NK-92 treated with Interleukin-12 subunit alpha and Interleukin-12 subunit beta, amount 100 ng/mL, for 24 hours (cell line): Measurements from ENCODE around the gene ANK2.
A peak's percentile ranks its signal among the peaks of the same experiment; 100 is the strongest.

Source experiments
- DNase-seq: peaks from one replicate; lab custom pipeline; 2025; lab: John Stamatoyannopoulos, UW

The ANK2 gene

GRCh38 chr4:113344100-113344499 is 294.6 kb downstream of the ANK2 start:
- DNase-seq: no peak

- DNase-seq: no peak
Measured at GRCh38 chr4:113347245-113347644, 297.8 kb downstream of the ANK2 start.

- DNase-seq: no peak
Measured at GRCh38 chr4:113349430-113349829, 300.0 kb downstream of the ANK2 start.

GRCh38 chr4:113350576-113350975 is 301.1 kb downstream of the ANK2 start:
- no peak for DNase-seq

- peak; percentile 45 for DNase-seq
Measured at GRCh38 chr4:113355550-113356371, 306.3 kb downstream of the ANK2 start.

DNA sequence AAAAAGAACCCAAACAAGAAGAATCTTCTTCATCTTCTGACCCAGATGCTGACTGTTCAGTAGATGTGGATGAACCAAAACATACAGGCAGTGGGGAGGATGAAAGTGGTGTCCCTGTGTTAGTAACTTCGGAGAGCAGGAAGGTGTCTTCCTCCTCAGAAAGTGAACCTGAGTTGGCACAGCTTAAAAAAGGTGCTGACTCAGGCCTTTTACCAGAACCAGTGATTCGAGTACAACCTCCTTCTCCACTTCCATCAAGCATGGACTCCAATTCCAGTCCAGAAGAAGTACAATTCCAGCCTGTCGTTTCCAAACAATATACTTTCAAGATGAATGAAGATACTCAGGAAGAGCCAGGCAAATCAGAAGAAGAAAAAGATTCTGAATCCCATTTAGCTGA is 307.0 kb downstream of the ANK2 start:
- DNase-seq: no peak

- no peak for DNase-seq
Measured at GRCh38 chr4:113358784-113359183, 309.3 kb downstream of the ANK2 start.

DNA sequence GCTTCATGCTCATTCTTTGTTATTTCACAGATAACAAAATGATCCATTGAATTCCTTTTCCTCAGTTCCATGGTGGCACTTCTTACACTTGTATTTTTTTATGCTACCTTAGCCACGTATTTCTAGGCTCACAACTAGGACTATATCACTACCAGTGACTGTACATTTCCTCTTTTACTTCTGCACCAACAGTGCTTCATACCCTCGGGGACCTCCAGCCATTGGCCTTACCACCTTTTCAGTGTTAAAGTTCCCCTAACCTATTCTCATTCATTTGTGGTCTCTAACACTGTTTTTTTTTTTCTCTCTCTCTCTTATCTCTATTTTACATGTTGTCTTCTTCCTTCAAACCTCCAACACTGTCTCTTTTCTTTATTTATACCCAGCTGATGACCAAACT is 315.9 kb downstream of the ANK2 start:
- no peak for DNase-seq

- DNase-seq: no peak
Measured at GRCh38 chr4:113368056-113368455, 318.6 kb downstream of the ANK2 start.

- no peak for DNase-seq
Measured at GRCh38 chr4:113371111-113371510, 321.7 kb downstream of the ANK2 start.

- DNase-seq: no peak
Measured at GRCh38 chr4:113375964-113376666, 326.7 kb downstream of the ANK2 start.

DNA sequence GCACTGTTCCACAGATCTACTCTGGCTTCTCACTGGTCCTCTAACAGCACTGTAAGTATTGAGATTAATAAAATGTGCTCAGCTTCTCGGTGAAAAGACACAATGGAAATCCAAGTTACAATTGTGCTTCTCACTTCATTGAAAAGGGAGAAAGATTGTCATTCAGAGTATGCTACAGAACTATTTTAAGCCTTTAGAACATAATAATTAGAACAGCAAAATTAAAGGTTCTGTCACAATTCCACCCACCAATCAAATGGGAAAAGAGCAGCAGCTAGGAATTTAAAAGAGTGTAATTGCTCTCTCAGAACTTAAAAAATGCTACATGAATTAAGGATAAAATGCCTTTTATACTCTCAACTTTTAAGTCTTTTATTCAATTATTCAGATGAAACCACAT is 329.4 kb downstream of the ANK2 start:
- DNase-seq: no peak

- DNase-seq: no peak
Measured at GRCh38 chr4:113382704-113383103, 333.3 kb downstream of the ANK2 start.

DNA sequence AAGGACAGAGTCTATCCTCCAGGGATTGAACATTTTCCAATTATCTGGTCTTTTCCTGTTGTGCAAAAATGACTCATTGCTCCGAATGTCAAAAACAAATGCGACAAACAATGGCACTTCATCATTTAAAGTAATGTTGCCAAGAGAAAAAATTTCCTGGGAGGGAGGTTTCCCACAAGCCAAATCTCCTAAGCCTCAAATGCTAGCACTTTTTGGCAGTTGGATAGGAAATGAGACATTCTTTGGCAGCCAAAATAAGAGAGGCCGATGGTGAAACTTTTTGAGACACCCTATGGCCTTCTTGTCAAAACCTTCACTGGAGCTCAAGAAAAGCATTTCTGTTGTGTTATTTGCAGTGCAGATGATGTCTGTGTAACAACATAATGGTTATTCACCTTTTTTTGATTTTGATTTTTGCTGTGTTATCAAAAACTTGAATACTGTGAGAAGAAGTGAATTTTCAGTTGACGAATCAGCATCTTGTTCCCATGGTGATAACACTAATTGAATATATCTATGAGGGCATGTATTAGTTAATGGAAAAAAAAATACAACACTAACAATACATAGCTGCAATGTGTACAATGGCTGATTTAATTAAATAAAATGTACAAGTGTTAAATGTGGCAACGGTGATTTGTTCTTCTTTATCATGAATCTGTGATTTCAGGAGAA is 333.8 kb downstream of the ANK2 start:
- DNase-seq: no peak

DNA sequence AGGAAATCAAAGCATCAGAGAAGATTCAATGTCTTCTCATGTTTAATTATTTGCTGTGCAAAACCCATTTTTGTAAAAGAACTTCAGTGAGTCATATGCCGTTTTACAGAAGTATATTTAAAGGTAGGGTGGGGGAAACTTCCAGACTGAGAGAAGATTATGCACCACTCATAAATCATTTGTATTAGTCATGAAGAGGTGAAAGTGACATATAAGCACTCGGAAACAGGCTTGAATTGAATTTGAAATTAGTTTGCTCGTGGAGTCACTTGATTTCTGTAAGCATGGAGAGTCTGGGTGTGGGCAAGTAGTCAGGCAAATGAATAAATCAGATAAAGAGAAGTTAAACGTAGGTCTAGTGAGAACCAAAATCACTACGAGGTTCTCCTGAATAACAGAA is 335.1 kb downstream of the ANK2 start:
- no peak for DNase-seq

DNA sequence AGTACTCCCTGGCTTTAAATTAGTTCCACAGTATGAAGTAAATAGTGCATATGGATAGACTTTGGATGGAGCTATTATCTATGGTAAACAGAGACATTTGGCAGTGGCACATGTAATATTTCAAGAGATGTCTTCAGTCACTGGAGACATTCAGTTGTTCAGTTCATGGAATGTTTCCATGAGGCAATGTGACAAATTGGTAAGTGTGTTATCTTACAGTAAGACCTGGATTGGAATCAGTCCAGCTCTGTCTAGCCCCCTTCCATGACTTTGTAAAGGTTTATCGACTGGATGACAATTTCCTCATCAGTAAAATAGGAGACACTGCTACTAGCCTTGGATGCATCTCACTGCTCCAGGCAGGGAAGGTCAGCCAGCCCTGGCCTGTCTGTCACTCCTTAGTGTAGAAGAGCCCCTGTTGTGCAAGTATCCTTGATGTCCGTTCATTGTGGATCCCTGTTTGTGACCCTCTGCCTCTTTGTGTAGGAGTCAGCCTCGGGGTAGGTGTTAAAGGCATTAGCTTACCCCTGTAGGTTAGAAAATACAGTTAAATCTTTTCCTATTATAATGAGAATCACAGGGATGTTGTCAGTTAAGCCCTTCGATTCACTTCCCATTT is 335.9 kb downstream of the ANK2 start:
- no peak for DNase-seq

- DNase-seq: no peak
Measured at GRCh38 chr4:113389160-113389559, 339.7 kb downstream of the ANK2 start.

- DNase-seq: no peak
Measured at GRCh38 chr4:113390850-113391249, 341.4 kb downstream of the ANK2 start.

DNA sequence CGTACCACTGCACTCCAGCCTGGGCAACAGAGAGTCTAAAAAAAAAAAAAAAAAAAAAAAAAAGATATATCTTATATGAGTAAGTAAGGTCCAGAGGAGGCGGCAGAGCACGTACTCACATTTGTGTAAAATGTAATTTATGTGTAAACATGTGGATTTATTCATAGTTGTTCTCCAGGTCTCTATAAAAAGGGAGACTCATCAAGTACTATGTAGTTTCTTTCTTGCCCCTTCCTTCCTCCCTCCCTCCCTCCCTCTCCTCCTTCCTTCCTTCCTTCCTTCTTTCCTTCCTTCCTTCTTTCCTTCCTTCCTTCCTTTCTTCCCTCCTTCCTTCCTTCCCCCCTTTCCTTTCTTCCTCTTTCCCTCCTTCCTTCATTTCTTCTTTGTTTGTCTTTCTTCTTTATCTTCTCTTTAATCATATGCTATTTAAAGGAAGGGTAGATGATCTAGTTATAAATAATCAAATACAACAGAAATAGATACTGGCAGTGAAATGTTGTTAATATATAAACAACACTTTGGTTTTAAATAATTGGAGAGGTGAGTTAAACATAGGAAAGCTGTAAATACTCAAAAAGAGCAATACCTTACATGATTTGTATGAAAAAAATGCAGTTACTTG is 344.8 kb downstream of the ANK2 start:
- DNase-seq: no peak

DNA sequence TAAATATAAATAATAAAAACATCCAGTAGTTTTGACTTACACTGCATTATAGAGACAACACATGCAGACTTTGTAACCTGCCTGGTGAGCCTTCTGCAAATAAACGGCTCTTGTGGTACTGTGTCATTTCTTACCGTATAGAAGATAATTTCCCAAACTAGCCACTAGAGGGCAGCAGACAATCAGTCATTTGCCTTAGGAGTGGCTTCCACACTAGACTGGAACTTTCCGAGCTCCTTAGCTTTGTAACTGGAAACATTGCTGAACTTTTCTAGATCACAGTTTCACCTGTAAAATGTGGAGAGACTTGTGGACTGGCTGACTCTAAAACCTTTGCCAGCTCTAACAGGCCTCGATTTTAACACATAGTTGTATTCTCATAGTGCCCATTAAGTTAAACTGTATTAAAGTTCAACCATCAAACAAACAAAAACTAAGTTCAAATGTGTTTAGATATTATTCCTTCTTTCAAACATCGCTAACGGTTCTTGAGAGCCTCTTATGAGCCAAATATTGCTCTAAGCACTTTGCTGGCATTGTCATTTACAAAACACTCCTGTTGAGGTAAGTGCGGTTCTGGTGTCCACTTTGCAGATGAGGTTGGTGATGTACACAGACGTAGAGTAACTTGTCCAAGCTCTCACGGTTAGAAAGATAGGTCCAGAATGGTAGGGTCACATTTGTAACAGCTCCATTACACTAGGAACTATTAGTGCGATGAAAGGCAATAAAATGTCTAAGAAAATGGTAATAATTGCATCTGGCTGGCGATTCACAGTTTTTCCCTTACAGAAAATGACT is 345.5 kb downstream of the ANK2 start:
- peak; percentile 1 for DNase-seq

- no peak for DNase-seq
Measured at GRCh38 chr4:113397114-113397701, 347.8 kb downstream of the ANK2 start.
